ENCODE results near the gene SENP7.
A peak's percentile ranks its signal among the peaks of the same experiment; 100 is the strongest.
"Not testable (repeated sequence)": the region's sequence is repeated elsewhere in the genome, so short reads cannot be mapped to it uniquely, and the experiment has no call there.

Gene SENP7

DNA sequence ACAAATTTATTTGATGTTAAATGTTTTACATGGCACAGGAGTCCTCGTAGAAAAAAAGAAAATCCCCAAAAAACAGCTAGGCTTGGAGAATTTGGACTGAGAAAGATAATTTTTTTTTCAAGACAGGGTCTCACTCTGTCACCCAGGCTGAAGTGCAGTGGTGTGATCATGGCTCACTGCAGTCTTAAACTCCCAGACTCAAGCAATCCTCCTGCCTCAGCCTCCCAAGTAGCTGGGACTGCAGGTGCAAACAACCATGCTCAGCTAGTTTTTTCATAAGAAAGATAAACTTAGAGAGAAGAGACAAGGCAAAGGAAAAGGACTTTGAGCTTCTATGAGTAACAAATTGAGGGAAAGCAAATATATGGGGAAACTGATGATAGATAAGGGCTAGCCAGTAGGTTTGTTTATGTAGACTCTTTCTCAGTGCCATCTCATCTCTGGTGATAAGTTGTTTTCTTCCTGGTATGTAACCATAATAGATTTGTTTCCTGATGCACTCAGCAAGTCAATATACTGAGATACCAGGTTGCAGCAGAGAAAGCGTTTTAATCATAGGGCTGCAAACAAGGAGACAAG lies 35.6 kb upstream of the SENP7 start:
- no peak for DNase-seq (ENCODE audit: low read depth)
- TF ChIP-seq CTCF (IDR thresholded peaks at IDR 0.05; ENCODE audit: control insufficient read depth, extremely low read depth, insufficient read depth) = no peak
- H3K4me3 ChIP-seq (ENCODE audit: low read depth, low read length) = no peak overlapping the region

DNA sequence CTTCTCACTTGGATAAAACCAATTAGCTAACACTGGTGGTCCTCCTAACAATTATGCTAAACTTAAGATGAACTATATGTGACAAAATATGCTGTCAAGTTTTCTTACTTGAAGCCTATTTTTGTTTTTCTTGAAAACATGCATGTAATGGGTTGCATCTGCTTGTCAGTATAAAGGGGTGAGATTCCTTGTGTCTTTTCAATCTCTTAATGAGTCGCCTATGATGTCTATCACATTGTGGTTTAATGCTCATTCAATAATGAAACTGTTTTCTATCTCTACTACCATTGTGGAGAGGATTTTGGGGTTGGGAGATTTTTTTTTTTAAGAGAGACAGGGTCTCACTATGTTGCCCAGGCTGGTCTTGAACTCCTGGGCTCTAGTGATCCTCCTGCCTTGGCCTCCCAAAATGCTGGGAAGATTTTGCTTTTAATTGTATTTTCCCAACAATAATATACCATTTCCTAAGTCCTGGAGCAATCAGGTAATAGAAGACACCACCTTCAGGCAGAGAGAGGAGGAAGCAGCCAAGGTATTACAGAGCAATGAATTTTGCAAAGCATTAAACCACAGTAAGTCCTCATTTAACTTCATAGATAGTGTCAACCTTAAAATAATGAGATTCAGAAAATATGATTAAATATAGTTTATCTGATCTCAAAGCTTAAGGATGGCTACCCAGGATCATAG lies 31.3 kb upstream of the SENP7 start:
- DNase-seq (ENCODE audit: low read depth) = no peak
- no peak overlapping the region for H3K4me3 ChIP-seq (ENCODE audit: low read depth, low read length)
- 0 out of 2 replicates have a peak, but pooled peaks have one; percentile 17 for TF ChIP-seq CTCF (IDR thresholded peaks at IDR 0.05; ENCODE audit: control insufficient read depth, extremely low read depth, insufficient read depth)

DNA sequence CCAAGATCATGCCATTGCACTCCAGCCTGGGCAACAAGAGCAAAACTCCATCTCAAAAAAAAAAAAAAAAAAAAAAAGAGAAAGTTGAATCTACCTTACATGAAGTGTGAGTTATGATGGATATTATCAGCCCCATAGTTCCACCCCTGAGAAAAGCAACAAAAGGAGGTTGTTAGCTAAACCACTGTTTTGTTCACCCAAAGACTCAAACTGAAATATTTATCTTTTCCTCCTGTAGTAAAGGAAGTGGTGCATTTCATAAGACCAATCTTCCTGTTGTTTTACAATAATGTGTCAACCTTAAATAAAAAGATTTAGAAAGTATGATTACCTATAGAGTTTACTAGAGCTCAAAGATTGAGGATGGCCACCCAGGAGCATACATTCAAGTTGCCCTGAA lies 29.9 kb upstream of the SENP7 start:
- DNase-seq (ENCODE audit: low read depth) = no peak
- no peak for TF ChIP-seq CTCF (IDR thresholded peaks at IDR 0.05; ENCODE audit: control insufficient read depth, extremely low read depth, insufficient read depth)
- H3K4me3 ChIP-seq (ENCODE audit: low read depth, low read length) = no peak overlapping the region

- not testable (repeated sequence) for DNase-seq (ENCODE audit: low read depth); H3K4me3 ChIP-seq (ENCODE audit: low read depth, low read length)
These were observed 23.9 kb upstream of the SENP7 start for GRCh38 chr3:101536955-101537354.

- no peak for TF ChIP-seq CTCF (IDR thresholded peaks at IDR 0.05; ENCODE audit: control insufficient read depth, extremely low read depth, insufficient read depth)
- no peak overlapping the region for H3K4me3 ChIP-seq (ENCODE audit: low read depth, low read length)
- DNase-seq (ENCODE audit: low read depth) = no peak
These were observed 23.3 kb upstream of the SENP7 start for GRCh38 chr3:101536266-101536665.

GRCh38 chr3:101535221-101535620 lies 22.2 kb upstream of the SENP7 start:
- DNase-seq (ENCODE audit: low read depth) = no peak
- TF ChIP-seq CTCF (IDR thresholded peaks at IDR 0.05; ENCODE audit: control insufficient read depth, extremely low read depth, insufficient read depth) = no peak
- H3K4me3 ChIP-seq (ENCODE audit: low read depth, low read length) = no peak overlapping the region

DNA sequence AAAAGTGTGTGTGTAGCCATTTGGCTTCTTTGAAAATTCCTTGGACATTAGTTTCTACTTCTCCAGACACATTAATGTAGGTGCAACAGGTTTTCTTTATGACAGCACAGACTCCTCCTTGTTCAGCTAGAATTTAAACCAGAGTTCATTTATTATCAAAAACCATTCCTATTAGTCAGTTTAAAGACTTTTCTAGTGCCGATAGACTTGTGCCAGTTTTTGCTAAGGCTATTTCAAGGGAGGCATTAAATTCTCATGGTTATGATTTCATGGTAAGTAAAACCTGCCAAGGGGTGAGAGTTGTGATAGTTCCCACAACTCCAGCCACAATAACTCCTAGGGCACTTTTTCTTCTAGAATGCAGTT lies 20.6 kb upstream of the SENP7 start:
- no peak for TF ChIP-seq CTCF (IDR thresholded peaks at IDR 0.05; ENCODE audit: control insufficient read depth, extremely low read depth, insufficient read depth)
- no peak overlapping the region for H3K4me3 ChIP-seq (ENCODE audit: low read depth, low read length)
- DNase-seq (ENCODE audit: low read depth) = no peak

Data from LNCaP clone FGC (cell line).